Choroid plexus epithelial cell (primary cell): ENCODE measurements around the gene SAFB2.

Source experiments
- DNase-seq: peaks from one replicate; pipeline ENCODE4 v3.0.0-alpha.2; 2010; ENCODE audit warnings: low read depth
- H3K4me3 ChIP-seq: 2 replicates; pipeline ENCODE4 v1.5.1; 2011; ENCODE audit warnings: low read depth, mild to moderate bottlenecking, control low read depth, low read length, moderate library complexity
- CTCF ChIP-seq: conservative IDR thresholded peaks from 2 replicates; pipeline ENCODE4 v1.5.1; 2011; ENCODE audit warnings: low read depth, mild to moderate bottlenecking, control low read depth, inconsistent platforms, low read length, moderate library complexity

SAFB2 gene

GRCh38 chr19:5595745-5596144 is 26.8 kb downstream of the SAFB2 start:
- DNase-seq = no peak
- no peak for TF ChIP-seq CTCF
- no peak overlapping the region for H3K4me3 ChIP-seq

GRCh38 chr19:5595129-5595528 is 27.4 kb downstream of the SAFB2 start:
- TF ChIP-seq CTCF = no peak
- no peak overlapping the region for H3K4me3 ChIP-seq
- DNase-seq = no peak

GRCh38 chr19:5594521-5594950 is 28.0 kb downstream of the SAFB2 start:
- no peak for DNase-seq
- TF ChIP-seq CTCF = no peak

GRCh38 chr19:5593343-5594255 is 29.0 kb downstream of the SAFB2 start:
- no peak for DNase-seq
- no peak for TF ChIP-seq CTCF
- no peak overlapping the region for H3K4me3 ChIP-seq

More at GRCh38 chr19:5594521-5594950, 28.0 kb downstream of the SAFB2 start:
- H3K4me3 ChIP-seq = no peak overlapping the region

- TF ChIP-seq CTCF = no peak
- H3K4me3 ChIP-seq = no peak overlapping the region
Observed at GRCh38 chr19:5592531-5593342, 29.8 kb downstream of the SAFB2 start.

GRCh38 chr19:5591476-5591875 is 31.1 kb downstream of the SAFB2 start:
- H3K4me3 ChIP-seq = no peak overlapping the region
- no peak for DNase-seq
- TF ChIP-seq CTCF = no peak

More at GRCh38 chr19:5592531-5593342, 29.8 kb downstream of the SAFB2 start:
- DNase-seq = no peak
